H1 (cell line): ENCODE measurements around the gene ATG2B. TPM values are rescaled to one million over a fixed set of nuclear protein-coding genes. Genes with fewer than 3 reads are reported as not detected.

Experiments used
- CTCF ChIA-PET: fragments of 300-600 bp; sonication (Branson Sonifier 250); formaldehyde crosslinking; loops from one replicate; lab custom pipeline; 2021; ENCODE audit not compliant: partially characterized antibody; lab: Charles Lee
- POLR2A ChIA-PET: fragments of 300-600 bp; sonication (Branson Sonifier 250); formaldehyde crosslinking; loops from one replicate; lab custom pipeline; 2021; ENCODE audit warnings: inconsistent platforms; ENCODE audit not compliant: partially characterized antibody; lab: Charles Lee
- DNase-seq, 2 experiments: peaks; one replicate each; pipeline versions ENCODE4 v3.0.0 to v3.0.0-alpha.2; 2010 to 2022; ENCODE audit warnings: low spot score in 2 of 2, low read depth in 1 of 2, mixed read lengths in 1 of 2
- FAIRE-seq: peaks from 2 replicates; lab custom pipeline; 2011; peaks lifted over from hg19 to GRCh38; lab: Jason Lieb, UNC
- H2AFZ ChIP-seq: 2 replicates; pipeline ENCODE4 v1.8.1; 2012; ENCODE audit warnings: low read length, inconsistent platforms
- H2AK5ac ChIP-seq: 2 replicates; pipeline ENCODE4 v1.6.1; 2013; ENCODE audit warnings: low read depth, low read length
- H2BK120ac ChIP-seq: replicated peaks from 2 replicates; pipeline ENCODE3; 2013; ENCODE audit warnings: low read depth, low read length, inconsistent platforms
- H2BK12ac ChIP-seq: 2 replicates; pipeline ENCODE4 v1.6.1; 2013; ENCODE audit warnings: low read depth, low read length
- H2BK15ac ChIP-seq: 2 replicates; pipeline ENCODE4 v1.6.1; 2013; ENCODE audit warnings: low read length
- H2BK20ac ChIP-seq: 2 replicates; pipeline ENCODE4 v1.6.1; 2013; ENCODE audit warnings: low read length
- H2BK5ac ChIP-seq: 2 replicates; pipeline ENCODE4 v1.6.1; 2013; ENCODE audit warnings: low read depth, low read length
- H3K14ac ChIP-seq: 2 replicates; pipeline ENCODE4 v1.6.1; 2013; ENCODE audit warnings: inconsistent platforms; ENCODE audit not compliant: insufficient read length
- H3K18ac ChIP-seq: 2 replicates; pipeline ENCODE4 v1.6.1; 2013; ENCODE audit warnings: low read length; ENCODE audit errors: extremely low read depth
- H3K23ac ChIP-seq: 2 replicates; pipeline ENCODE4 v1.6.1; 2013; ENCODE audit warnings: inconsistent platforms; ENCODE audit not compliant: insufficient read length
- H3K23me2 ChIP-seq: 2 replicates; pipeline ENCODE4 v1.6.1; 2013; ENCODE audit warnings: low read depth, low read length
- H3K27ac ChIP-seq: 2 replicates; pipeline ENCODE4 v1.6.1; 2011; ENCODE audit warnings: low read depth, low read length, inconsistent platforms
- H3K27me3 ChIP-seq, 4 experiments: replicated peaks in 1 of 4; 1 replicate in 1 of 4; 2 replicates in 3 of 4; pipeline versions ENCODE4 v1.6.1 to v1.8.1; 2011 to 2013; ENCODE audit warnings: low read length in 3 of 4, mild to moderate bottlenecking in 3 of 4, inconsistent platforms in 2 of 4, mixed read lengths in 2 of 4, moderate library complexity in 1 of 4; ENCODE audit not compliant: control insufficient read depth in 3 of 4, insufficient read depth in 3 of 4; ENCODE audit errors: extremely low read depth in 1 of 4
- H3K36me3 ChIP-seq, 4 experiments: 2 replicates each; pipeline versions ENCODE4 v1.6.1 to v1.8.1; 2011 to 2013; ENCODE audit warnings: mild to moderate bottlenecking in 4 of 4, low read length in 3 of 4, moderate library complexity in 2 of 4, control low read depth in 1 of 4, inconsistent platforms in 1 of 4; ENCODE audit not compliant: insufficient read depth in 4 of 4, control insufficient read depth in 2 of 4
- H3K4ac ChIP-seq: replicated peaks from 2 replicates; pipeline ENCODE3; 2013; ENCODE audit warnings: low read length, low read depth, mixed read lengths, inconsistent platforms; ENCODE audit not compliant: insufficient read length
- H3K4me1 ChIP-seq, 4 experiments: replicated peaks in 1 of 4; 1 replicate in 1 of 4; 2 replicates in 3 of 4; pipeline versions ENCODE4 v1.6.1 to v1.8.1; 2011 to 2013; ENCODE audit warnings: low read length in 3 of 4, inconsistent platforms in 2 of 4, mixed read lengths in 1 of 4; ENCODE audit not compliant: insufficient read depth in 4 of 4, control insufficient read depth in 3 of 4
- H3K4me2 ChIP-seq, 2 experiments: 2 replicates each; pipeline versions ENCODE4 v1.6.1 to v1.8.1; 2011 to 2013; ENCODE audit warnings: low read depth in 2 of 2, low read length in 2 of 2, control low read depth in 1 of 2, inconsistent platforms in 1 of 2, mild to moderate bottlenecking in 1 of 2; ENCODE audit not compliant: insufficient read depth in 1 of 2
- H3K4me3 ChIP-seq, 4 experiments: fragments of 200-600, 300-600 bp in 1 of 4; sonication (generic), shearing (Covaris generic), sonication (Bioruptor Twin) in 1 of 4; 2 replicates each; pipeline versions ENCODE4 v1.5.1 to v1.8.1; 2011 to 2016; ENCODE audit warnings: low read length in 4 of 4, low read depth in 3 of 4, control low read depth in 2 of 4, inconsistent platforms in 2 of 4, mild to moderate bottlenecking in 2 of 4, mixed read lengths in 1 of 4, moderate library complexity in 1 of 4; ENCODE audit not compliant: insufficient read depth in 2 of 4; ENCODE audit errors: extremely low read depth in 1 of 4
- H3K56ac ChIP-seq: replicated peaks from 2 replicates; pipeline ENCODE3; 2013; ENCODE audit warnings: low read depth, mild to moderate bottlenecking, mixed read lengths, low read length, inconsistent platforms; ENCODE audit not compliant: insufficient read length
- H3K79me1 ChIP-seq: 2 replicates; pipeline ENCODE4 v1.6.1; 2013; ENCODE audit warnings: low read depth, low read length, control low read depth
- H3K79me2 ChIP-seq, 2 experiments: 2 replicates each; pipeline versions ENCODE4 v1.6.1 to v1.8.1; 2012 to 2013; ENCODE audit warnings: low read length in 2 of 2, mild to moderate bottlenecking in 2 of 2, inconsistent platforms in 1 of 2; ENCODE audit not compliant: insufficient read depth in 2 of 2, control insufficient read depth in 1 of 2
- H3K9ac ChIP-seq, 4 experiments: replicated peaks in 1 of 4; 1 replicate in 1 of 4; 2 replicates in 3 of 4; pipeline versions ENCODE4 v1.6.1 to v1.8.1; 2011 to 2013; ENCODE audit warnings: low read depth in 3 of 4, low read length in 3 of 4, control low read depth in 2 of 4, mild to moderate bottlenecking in 2 of 4, moderate library complexity in 2 of 4, inconsistent platforms in 1 of 4; ENCODE audit errors: extremely low read depth in 1 of 4
- H3K9me3 ChIP-seq, 2 experiments: 2 replicates each; pipeline versions ENCODE4 v1.6.1 to v1.8.1; 2012 to 2013; ENCODE audit warnings: mild to moderate bottlenecking in 2 of 2, moderate library complexity in 2 of 2, control low read depth in 1 of 2, inconsistent platforms in 1 of 2, low read depth in 1 of 2, low read length in 1 of 2, mixed read lengths in 1 of 2; ENCODE audit not compliant: insufficient read depth in 2 of 2
- H4K20me1 ChIP-seq, 2 experiments: replicated peaks in 1 of 2; 2 replicates each; pipeline versions ENCODE3 to v1.8.1; 2011 to 2013; ENCODE audit warnings: inconsistent platforms in 2 of 2, low read length in 2 of 2, mild to moderate bottlenecking in 1 of 2; ENCODE audit not compliant: insufficient read depth in 2 of 2, control insufficient read depth in 1 of 2
- H4K5ac ChIP-seq: 2 replicates; pipeline ENCODE4 v1.6.1; 2013; ENCODE audit warnings: low read length, low read depth, mixed read lengths, inconsistent platforms; ENCODE audit not compliant: insufficient read length
- H4K8ac ChIP-seq: 2 replicates; pipeline ENCODE4 v1.8.0; 2013; ENCODE audit warnings: mild to moderate bottlenecking, moderate library complexity, low read length, inconsistent platforms; ENCODE audit not compliant: insufficient read depth; ENCODE audit errors: extremely low read depth
- H4K91ac ChIP-seq: replicated peaks from 2 replicates; pipeline ENCODE3; 2013; ENCODE audit warnings: low read length, mixed read lengths, inconsistent platforms; ENCODE audit not compliant: insufficient read length
- BACH1 ChIP-seq: IDR thresholded peaks from 2 replicates; pipeline ENCODE4 v1.6.1; 2012; ENCODE audit warnings: low read length, improper control_type of control experiment
- CHD1 ChIP-seq: IDR thresholded peaks from 2 replicates; pipeline ENCODE4 v1.6.1; 2012; ENCODE audit warnings: low read depth, low read length, improper control_type of control experiment
- CHD2 ChIP-seq: IDR thresholded peaks from 2 replicates; pipeline ENCODE4 v1.6.1; 2012; ENCODE audit warnings: low read length, improper control_type of control experiment
- E2F6 ChIP-seq: IDR thresholded peaks from 2 replicates; pipeline ENCODE4 v1.6.1; 2012; ENCODE audit warnings: inconsistent platforms
- EZH2 ChIP-seq: fragments of 200-600 bp; sonication (generic); IDR thresholded peaks from 2 replicates; pipeline ENCODE4 v1.7.1; 2012; ENCODE audit warnings: low read depth, mild to moderate bottlenecking, moderate library complexity, low read length, inconsistent platforms; ENCODE audit not compliant: severe bottlenecking
- FOSL1 ChIP-seq: IDR thresholded peaks from 2 replicates; pipeline ENCODE4 v1.6.1; 2011; ENCODE audit warnings: mild to moderate bottlenecking, low read depth, low read length, moderate library complexity; ENCODE audit not compliant: insufficient read depth
- GTF2F1 ChIP-seq: IDR thresholded peaks from 2 replicates; pipeline ENCODE4 v1.6.1; 2012; ENCODE audit warnings: low read depth, low read length, improper control_type of control experiment, borderline replicate concordance
- KDM1A ChIP-seq: fragments of 200-600, 300-600 bp; sonication (generic); IDR thresholded peaks from 2 replicates; pipeline ENCODE4 v1.7.1; 2016; ENCODE audit warnings: mild to moderate bottlenecking, low read length, borderline replicate concordance
- KDM5A ChIP-seq: fragments of 200-600 bp; IDR thresholded peaks from 2 replicates; pipeline ENCODE4 v1.7.1; 2012; ENCODE audit warnings: mild to moderate bottlenecking, low read length, inconsistent platforms, mixed read lengths
- POLR2A ChIP-seq, 2 experiments: IDR thresholded peaks; 1 replicate in 1 of 2; 2 replicates in 1 of 2; pipeline ENCODE4 v1.6.1; 2011; ENCODE audit warnings: low read depth in 2 of 2, low read length in 2 of 2, mild to moderate bottlenecking in 2 of 2; ENCODE audit errors: control extremely low read depth in 1 of 2
- SAP30 ChIP-seq: fragments of 300-600 bp; sonication (generic); IDR thresholded peaks from 2 replicates; pipeline ENCODE4 v1.7.1; 2012; ENCODE audit warnings: low read length, moderate library complexity, mild to moderate bottlenecking, inconsistent platforms; ENCODE audit not compliant: insufficient read depth, insufficient replicate concordance
- SP2 ChIP-seq: IDR thresholded peaks from 2 replicates; pipeline ENCODE4 v1.6.1; 2012; ENCODE audit warnings: mild to moderate bottlenecking, low read length, inconsistent platforms
- TAF1 ChIP-seq: IDR thresholded peaks from 2 replicates; pipeline ENCODE4 v1.6.1; 2011; ENCODE audit warnings: mild to moderate bottlenecking, low read depth, low read length
- WGBS, 2 experiments: shearing (Covaris generic) in 1 of 2; methylation state at CpG; one replicate each; pipeline versions ENCODE4 v1.1.6 to v1.1.7; 2013 to 2015; ENCODE audit warnings: low lambda C conversion rate in 2 of 2, mixed read lengths in 2 of 2, inconsistent platforms in 1 of 2, low coverage in 1 of 2, missing lambda C conversion rate in 1 of 2; ENCODE audit not compliant: insufficient replicate concordance in 2 of 2, insufficient coverage in 1 of 2, insufficient read length in 1 of 2; ENCODE audit errors: extremely low coverage in 1 of 2, missing lambda C conversion rate in 1 of 2; 5-methylcytosine and 5-hydroxymethylcytosine counted together
- polyA plus RNA-seq, 7 experiments: library from polyadenylated mRNA; depleted of rRNA in 3 of 7; stranded (reverse) in 5 of 7; unstranded in 2 of 7; fragments of >200 nt in 5 of 7; fragments of 200-250 nt in 2 of 7; gene quantifications; 1 replicate in 5 of 7; 2 replicates in 1 of 7; 4 replicates in 1 of 7; pipeline versions ENCODE4 v1.2.1 to v1.2.3, GENCODE V29; 2011 to 2013; ENCODE audit warnings: missing spikeins in 2 of 7, mixed read lengths in 2 of 7
- total RNA-seq: library from RNA; stranded (reverse); fragmentation: NEBNext Ultra II Directional; extraction: Animal tissue kit (Norgen Biotek cat#: 25700); gene quantifications from 2 replicates; pipeline ENCODE4 v1.2.1, GENCODE V29; 2021

The ATG2B gene
- total and polyA plus RNA-seq, 2 of the 8 experiments (the other 6 are each of a cell fraction or from before 2014, with no cell fraction given): 4.6 to 14.4 TPM

DNA sequence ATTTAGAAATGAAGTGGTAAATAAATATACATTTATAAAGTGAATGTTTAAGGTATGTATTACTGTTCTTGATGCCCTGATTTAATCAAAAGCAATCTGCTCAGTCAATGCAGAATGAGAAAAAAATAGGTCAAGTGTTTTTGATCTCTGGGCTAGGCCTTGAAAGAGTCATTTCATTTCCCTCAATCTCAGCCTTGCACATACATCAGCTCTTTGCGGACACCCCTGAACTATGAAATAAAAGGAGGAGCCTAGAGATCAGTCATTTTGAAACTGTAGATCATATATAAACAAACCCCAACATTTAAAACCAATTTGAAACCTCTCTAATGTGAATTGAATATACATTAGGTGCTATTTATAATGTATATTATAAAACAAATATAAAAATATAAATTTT is 42.5 kb downstream of the ATG2B start:
- H2BK120ac ChIP-seq: no peak overlapping the region
- H4K20me1 ChIP-seq: no peaks in the 10 kb centered on the region
- no peak overlapping the region for H4K91ac ChIP-seq
- H3K27me3 ChIP-seq: no peaks in the 10 kb centered on the region
- 74% methylated on average over 1 of the region's 1 CpG; no CpG with 5 or more reads in 1 of the 2 experiments for WGBS, 2 experiments
- no peak overlapping the region for H3K4ac ChIP-seq
- no peak overlapping the region for H2AK5ac ChIP-seq
- no peak overlapping the region for H2BK12ac ChIP-seq
- H2BK15ac ChIP-seq: no peak overlapping the region
- H3K4me2 ChIP-seq: no peak overlapping the region
- DNase-seq: no peak
- no peak overlapping the region for H3K23ac ChIP-seq
- ChIA-PET CTCF (no interaction called here), POLR2A (no interaction called here)
- no peak overlapping the region for H3K14ac ChIP-seq
- H3K18ac ChIP-seq: no peak overlapping the region
- H3K9ac ChIP-seq: no peak overlapping the region
- no peaks in the 10 kb centered on the region for H3K9me3 ChIP-seq
- H3K56ac ChIP-seq: no peak overlapping the region
- H3K79me2 ChIP-seq: no peaks in the 10 kb centered on the region
- H2AFZ ChIP-seq: no peak overlapping the region
- TF ChIP-seq BACH1: no peak
- no peak for TF ChIP-seq KDM1A
- TF ChIP-seq CHD2: no peak
- no peak for TF ChIP-seq EZH2
- no peak for TF ChIP-seq SAP30
- no peak for TF ChIP-seq CHD1
- no peak for TF ChIP-seq E2F6
- no peak for TF ChIP-seq GTF2F1
- no peak for TF ChIP-seq POLR2A (IDR thresholded peaks at IDR 0.05; ENCODE audit: control extremely low read depth in 1 of 2, low read depth in 2 of 2, low read length in 2 of 2)
- TF ChIP-seq KDM5A: no peak
- no peak for TF ChIP-seq SP2
- TF ChIP-seq FOSL1: no peak
- TF ChIP-seq TAF1: no peak
- H3K4me1 ChIP-seq: peaks cover 0 to 3% (median 0%) of the 10 kb centered on the region in 4 experiments; a peak in 1 of 7 replicates
- no peak overlapping the region for H4K8ac ChIP-seq
- no peaks in the 10 kb centered on the region for H3K79me1 ChIP-seq
- no peak overlapping the region for H2BK20ac ChIP-seq
- no peak overlapping the region for H2BK5ac ChIP-seq
- peaks cover 0 to 36% (median 0%) of the 10 kb centered on the region in 4 experiments; a peak in 3 of 8 replicates for H3K36me3 ChIP-seq
- no peak overlapping the region for H4K5ac ChIP-seq
- FAIRE-seq: no peak
- no peak overlapping the region for H3K4me3 ChIP-seq
- no peak overlapping the region for H3K27ac ChIP-seq
- no peaks in the 10 kb centered on the region for H3K23me2 ChIP-seq
